ENCODE results near the gene C9orf40. TPM values are rescaled to one million over a fixed set of nuclear protein-coding genes. Genes with fewer than 3 reads are reported as not detected.

The C9orf40 gene
- total and polyA plus RNA-seq, 2 experiments from 2014 or later = 8.9 to 12.0 TPM

DNA sequence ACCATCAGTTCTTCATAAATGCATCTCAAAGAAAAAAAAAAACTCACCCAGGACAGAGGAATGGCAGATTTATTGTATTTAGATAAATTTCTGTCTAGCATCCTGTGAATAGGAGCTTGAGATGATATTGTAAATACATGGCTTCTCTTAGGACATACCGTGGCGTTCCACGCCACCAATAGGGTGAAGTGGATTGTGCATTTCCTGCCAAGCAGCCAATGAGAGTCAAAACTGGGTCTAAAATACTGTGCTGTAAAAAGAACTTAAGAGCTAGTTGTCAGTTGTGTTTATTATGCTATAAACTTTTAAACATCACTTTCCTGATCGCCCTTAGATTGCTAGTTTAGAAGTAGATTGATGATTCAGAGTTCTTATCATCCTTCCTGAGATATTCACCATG lies 44.0 kb downstream of the C9orf40 start:
- H3K36me3 ChIP-seq = no peaks in the 10 kb centered on the region
- no peaks in the 10 kb centered on the region for H3K4me1 ChIP-seq (ENCODE audit: low read depth)
- no peak overlapping the region for H3K27ac ChIP-seq
- no peak overlapping the region for H3K4me3 ChIP-seq
- no peak for DNase-seq (ENCODE audit: low read depth in 1 of 2, low spot score in 1 of 2)
- TF ChIP-seq, protein P1, sequence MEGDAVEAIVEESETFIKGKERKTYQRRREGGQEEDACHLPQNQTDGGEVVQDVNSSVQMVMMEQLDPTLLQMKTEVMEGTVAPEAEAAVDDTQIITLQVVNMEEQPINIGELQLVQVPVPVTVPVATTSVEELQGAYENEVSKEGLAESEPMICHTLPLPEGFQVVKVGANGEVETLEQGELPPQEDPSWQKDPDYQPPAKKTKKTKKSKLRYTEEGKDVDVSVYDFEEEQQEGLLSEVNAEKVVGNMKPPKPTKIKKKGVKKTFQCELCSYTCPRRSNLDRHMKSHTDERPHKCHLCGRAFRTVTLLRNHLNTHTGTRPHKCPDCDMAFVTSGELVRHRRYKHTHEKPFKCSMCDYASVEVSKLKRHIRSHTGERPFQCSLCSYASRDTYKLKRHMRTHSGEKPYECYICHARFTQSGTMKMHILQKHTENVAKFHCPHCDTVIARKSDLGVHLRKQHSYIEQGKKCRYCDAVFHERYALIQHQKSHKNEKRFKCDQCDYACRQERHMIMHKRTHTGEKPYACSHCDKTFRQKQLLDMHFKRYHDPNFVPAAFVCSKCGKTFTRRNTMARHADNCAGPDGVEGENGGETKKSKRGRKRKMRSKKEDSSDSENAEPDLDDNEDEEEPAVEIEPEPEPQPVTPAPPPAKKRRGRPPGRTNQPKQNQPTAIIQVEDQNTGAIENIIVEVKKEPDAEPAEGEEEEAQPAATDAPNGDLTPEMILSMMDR (IDR thresholded peaks at IDR 0.05; ENCODE audit: low read depth, low read length) = no peak
- no peaks in the 10 kb centered on the region for H3K27me3 ChIP-seq
- H3K9me3 ChIP-seq (ENCODE audit: low read depth) = no peaks in the 10 kb centered on the region

DNA sequence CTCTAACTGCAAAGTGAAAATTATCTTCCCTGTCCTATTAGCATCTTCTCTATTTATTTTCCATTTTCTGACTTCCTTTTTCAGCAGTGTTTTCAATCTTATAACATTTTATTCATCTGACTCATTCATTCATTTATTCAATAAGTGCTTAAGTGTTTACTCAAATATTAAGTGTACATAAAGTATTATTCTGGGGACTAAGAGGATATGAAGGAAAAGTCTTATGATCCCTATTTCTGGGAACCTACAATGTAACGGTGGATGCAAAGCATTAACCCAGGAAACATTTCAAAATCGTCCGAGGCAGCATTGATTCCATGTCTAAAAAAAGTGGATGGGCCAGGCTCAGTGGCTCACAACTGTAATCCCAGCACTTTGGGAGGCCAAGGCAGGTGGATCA lies 45.6 kb downstream of the C9orf40 start:
- H3K4me3 ChIP-seq = no peak overlapping the region
- no peaks in the 10 kb centered on the region for H3K4me1 ChIP-seq (ENCODE audit: low read depth)
- no peaks in the 10 kb centered on the region for H3K27me3 ChIP-seq
- DNase-seq (ENCODE audit: low read depth in 1 of 2, low spot score in 1 of 2) = no peak
- H3K9me3 ChIP-seq (ENCODE audit: low read depth) = no peaks in the 10 kb centered on the region
- H3K36me3 ChIP-seq = no peaks in the 10 kb centered on the region
- no peak overlapping the region for H3K27ac ChIP-seq
- TF ChIP-seq, protein P1 (IDR thresholded peaks at IDR 0.05; ENCODE audit: low read depth, low read length) = no peak

DNA sequence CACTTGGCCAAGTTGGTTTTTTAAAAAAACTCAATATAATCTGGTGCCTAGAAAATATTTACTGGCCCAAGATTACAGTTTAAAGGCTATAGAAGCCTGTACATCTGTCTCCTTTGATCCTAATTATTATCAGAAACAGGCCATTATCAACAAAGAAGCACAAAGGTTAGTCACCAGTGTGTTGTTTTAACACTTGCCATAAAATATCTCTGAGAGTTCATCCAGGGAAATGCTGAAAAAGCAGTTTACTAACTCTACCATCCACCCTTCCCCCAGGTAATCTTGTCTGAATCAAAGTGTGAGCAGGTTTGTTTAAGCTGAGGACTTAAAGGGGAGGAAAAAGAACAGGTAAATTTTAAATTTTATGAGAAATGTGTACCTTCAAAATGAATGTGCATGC lies 51.7 kb downstream of the C9orf40 start:
- Histone ChIP-seq H3K4me3 (no peak overlapping the region), H3K9me3 (ENCODE audit: low read depth) (no peaks in the 10 kb centered on the region), H3K27me3 (no peaks in the 10 kb centered on the region), H3K36me3 (no peaks in the 10 kb centered on the region), H3K4me1 (ENCODE audit: low read depth) (no peaks in the 10 kb centered on the region), H3K27ac (no peak overlapping the region)
- DNase-seq (ENCODE audit: low read depth in 1 of 2, low spot score in 1 of 2) = no peak
- TF ChIP-seq, protein P1 (IDR thresholded peaks at IDR 0.05; ENCODE audit: low read depth, low read length) = no peak

Other genes with a start within 250 kb of the C9orf40 start
- 0.06 and 0.07 TPM in 2 replicates for gene TRPM6, start 65.0 kb downstream of the C9orf40 start, total RNA-seq
- gene TRPM6, start 65.0 kb downstream of the C9orf40 start, polyA plus RNA-seq = 0.61 TPM in 1 of 2 replicates, not detected in the other
- 44.3 and 112 TPM in 2 replicates for gene CARNMT1, start 75.4 kb upstream of the C9orf40 start, total RNA-seq
- 16.0 and 26.2 TPM in 2 replicates for gene CARNMT1, start 75.4 kb upstream of the C9orf40 start, polyA plus RNA-seq
- 8.5 and 9.0 TPM in 2 replicates for gene NMRK1, start 135.2 kb upstream of the C9orf40 start, total RNA-seq
- gene NMRK1, start 135.2 kb upstream of the C9orf40 start, polyA plus RNA-seq = 20.6 and 32.6 TPM in 2 replicates
- gene OSTF1, start 135.6 kb upstream of the C9orf40 start, total RNA-seq = 19.2 and 20.5 TPM in 2 replicates
- gene OSTF1, start 135.6 kb upstream of the C9orf40 start, polyA plus RNA-seq = 34.4 and 37.1 TPM in 2 replicates

Measured in cardiac muscle cell (in vitro differentiated cells and primary cell).